ENCODE data around the gene FN1. TPM values are rescaled to one million over a fixed set of nuclear protein-coding genes. Genes with fewer than 3 reads are reported as not detected.

Gene FN1
- 100 to 1,000 TPM; 430 to 589 (median 538) TPM for polyA plus RNA-seq (ENCODE audit: insufficient read length in 3 of 3)

- DNase-seq (ENCODE audit: low read depth in 3 of 3, low spot score in 2 of 3) = peak; percentile 83 to 87 (median 85)
Observed at GRCh38 chr2:215435870-215436704, at the start of gene FN1. TSS of gene FN1 (minus strand) at chr2:215436068. CDS start at chr2:215435802, 266 bp downstream.

- DNase-seq (ENCODE audit: low read depth in 3 of 3, low spot score in 2 of 3) = no peak
Observed at GRCh38 chr2:215485032-215485431, 49.2 kb upstream of the FN1 start.

GRCh38 chr2:215484570-215484969 is 48.7 kb upstream of the FN1 start:
- DNase-seq (ENCODE audit: low read depth in 3 of 3, low spot score in 2 of 3) = no peak

- no peak for DNase-seq (ENCODE audit: low read depth in 3 of 3, low spot score in 2 of 3)
Observed at GRCh38 chr2:215483431-215483830, 47.6 kb upstream of the FN1 start.

GRCh38 chr2:215479536-215480240 is 43.8 kb upstream of the FN1 start:
- DNase-seq (ENCODE audit: low read depth in 3 of 3, low spot score in 2 of 3) = no peak

GRCh38 chr2:215479121-215479520 is 43.3 kb upstream of the FN1 start:
- DNase-seq (ENCODE audit: low read depth in 3 of 3, low spot score in 2 of 3) = no peak

GRCh38 chr2:215476424-215476823 is 40.6 kb upstream of the FN1 start:
- no peak for DNase-seq (ENCODE audit: low read depth in 3 of 3, low spot score in 2 of 3)

- DNase-seq (ENCODE audit: low read depth in 3 of 3, low spot score in 2 of 3) = no peak
Observed at GRCh38 chr2:215466097-215466909, 30.4 kb upstream of the FN1 start.

GRCh38 chr2:215465256-215465655 is 29.4 kb upstream of the FN1 start:
- DNase-seq (ENCODE audit: low read depth in 3 of 3, low spot score in 2 of 3) = no peak

- no peak for DNase-seq (ENCODE audit: low read depth in 3 of 3, low spot score in 2 of 3)
Observed at GRCh38 chr2:215461836-215462532, 26.1 kb upstream of the FN1 start.

- no peak for DNase-seq (ENCODE audit: low read depth in 3 of 3, low spot score in 2 of 3)
Observed at GRCh38 chr2:215460682-215461382, 25.0 kb upstream of the FN1 start.

- DNase-seq (ENCODE audit: low read depth in 3 of 3, low spot score in 2 of 3) = no peak
Observed at GRCh38 chr2:215455958-215456357, 20.1 kb upstream of the FN1 start.

GRCh38 chr2:215454519-215455246 is 18.8 kb upstream of the FN1 start:
- no peak for DNase-seq (ENCODE audit: low read depth in 3 of 3, low spot score in 2 of 3)

GRCh38 chr2:215452725-215453124 is 16.9 kb upstream of the FN1 start:
- no peak for DNase-seq (ENCODE audit: low read depth in 3 of 3, low spot score in 2 of 3)

GRCh38 chr2:215451012-215451756 is 15.3 kb upstream of the FN1 start:
- no peak for DNase-seq (ENCODE audit: low read depth in 3 of 3, low spot score in 2 of 3)

GRCh38 chr2:215450188-215451011 is 14.5 kb upstream of the FN1 start:
- DNase-seq (ENCODE audit: low read depth in 3 of 3, low spot score in 2 of 3) = no peak

GRCh38 chr2:215447673-215448081 is 11.8 kb upstream of the FN1 start:
- DNase-seq (ENCODE audit: low read depth in 3 of 3, low spot score in 2 of 3) = no peak

- no peak for DNase-seq (ENCODE audit: low read depth in 3 of 3, low spot score in 2 of 3)
Observed at GRCh38 chr2:215447056-215447455, 11.2 kb upstream of the FN1 start.

Measured in right renal cortex interstitium (tissue), 3 donors.